HCT116 (cell line): Measurements from ENCODE around the gene C9orf72.

ENCODE experiments used
- EGR1 ChIP-seq: IDR thresholded peaks from 2 replicates; pipeline ENCODE4 v1.6.1; 2012; ENCODE audit warnings: low read depth
- EZH2 ChIP-seq: fragments of 200-600 bp; sonication (generic); IDR thresholded peaks from 2 replicates; pipeline ENCODE4 v1.6.1; 2017; ENCODE audit warnings: antibody characterized with exemption, mixed run types
- POLR2A ChIP-seq: IDR thresholded peaks from 2 replicates; pipeline ENCODE4 v1.7.0; 2011; ENCODE audit warnings: borderline replicate concordance; ENCODE audit not compliant: insufficient read depth, insufficient read length; ENCODE audit errors: extremely low read depth
- POLR2AphosphoS5 ChIP-seq: IDR thresholded peaks from 2 replicates; pipeline ENCODE4 v1.6.1; 2011; ENCODE audit warnings: mild to moderate bottlenecking, low read depth, low read length, moderate library complexity
- TF ChIP-seq, protein P1 (sequence below), 3 experiments: fragments of 200-600 bp in 1 of 3; sonication (generic) in 1 of 3; IDR thresholded peaks in 2 of 3; conservative IDR thresholded peaks in 1 of 3; 2 replicates each; pipeline ENCODE4 v1.5.1; 2012 to 2017; ENCODE audit warnings: low read depth in 2 of 3, low read length in 2 of 3, antibody characterized with exemption in 1 of 3, borderline replicate concordance in 1 of 3, control low read depth in 1 of 3, mild to moderate bottlenecking in 1 of 3, mixed read lengths in 1 of 3, mixed run types in 1 of 3, moderate library complexity in 1 of 3; ENCODE audit not compliant: insufficient read depth in 1 of 3
- TF ChIP-seq, protein P2 (sequence below): IDR thresholded peaks from 2 replicates; pipeline ENCODE4 v1.6.1; 2012; ENCODE audit warnings: low read depth

DNA sequence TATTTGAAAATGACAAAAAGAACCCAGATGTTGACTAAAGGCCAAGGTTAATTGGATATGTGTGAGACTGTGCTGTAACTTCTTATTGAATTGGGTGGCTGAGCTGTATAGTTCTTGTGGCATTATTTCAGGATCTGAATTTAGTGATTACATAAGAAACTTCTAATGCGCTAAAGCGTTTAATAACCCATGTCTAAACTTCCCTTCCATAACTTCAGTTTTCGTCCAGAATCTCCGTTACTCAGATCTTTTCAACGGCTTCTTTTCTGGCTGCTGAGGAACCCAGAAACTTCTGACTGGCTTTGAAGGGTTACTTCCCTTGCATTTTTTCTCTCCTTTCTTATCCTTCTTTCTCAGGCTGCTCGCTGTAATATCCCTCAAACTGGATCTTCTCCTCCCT is 28.1 kb upstream of the C9orf72 start:
- TF ChIP-seq POLR2A (no peak), EZH2 (no peak), POLR2AphosphoS5 (no peak), EGR1 (no peak)
- TF ChIP-seq, protein P1, sequence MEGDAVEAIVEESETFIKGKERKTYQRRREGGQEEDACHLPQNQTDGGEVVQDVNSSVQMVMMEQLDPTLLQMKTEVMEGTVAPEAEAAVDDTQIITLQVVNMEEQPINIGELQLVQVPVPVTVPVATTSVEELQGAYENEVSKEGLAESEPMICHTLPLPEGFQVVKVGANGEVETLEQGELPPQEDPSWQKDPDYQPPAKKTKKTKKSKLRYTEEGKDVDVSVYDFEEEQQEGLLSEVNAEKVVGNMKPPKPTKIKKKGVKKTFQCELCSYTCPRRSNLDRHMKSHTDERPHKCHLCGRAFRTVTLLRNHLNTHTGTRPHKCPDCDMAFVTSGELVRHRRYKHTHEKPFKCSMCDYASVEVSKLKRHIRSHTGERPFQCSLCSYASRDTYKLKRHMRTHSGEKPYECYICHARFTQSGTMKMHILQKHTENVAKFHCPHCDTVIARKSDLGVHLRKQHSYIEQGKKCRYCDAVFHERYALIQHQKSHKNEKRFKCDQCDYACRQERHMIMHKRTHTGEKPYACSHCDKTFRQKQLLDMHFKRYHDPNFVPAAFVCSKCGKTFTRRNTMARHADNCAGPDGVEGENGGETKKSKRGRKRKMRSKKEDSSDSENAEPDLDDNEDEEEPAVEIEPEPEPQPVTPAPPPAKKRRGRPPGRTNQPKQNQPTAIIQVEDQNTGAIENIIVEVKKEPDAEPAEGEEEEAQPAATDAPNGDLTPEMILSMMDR (IDR thresholded peaks at IDR 0.05 in 2 of 3, conservative IDR thresholded peaks at IDR 0.05 in 1 of 3; ENCODE audit: borderline replicate concordance in 1 of 3, insufficient read depth in 1 of 3, low read depth in 2 of 3, low read length in 2 of 3), result no peak
- TF ChIP-seq, protein P2, sequence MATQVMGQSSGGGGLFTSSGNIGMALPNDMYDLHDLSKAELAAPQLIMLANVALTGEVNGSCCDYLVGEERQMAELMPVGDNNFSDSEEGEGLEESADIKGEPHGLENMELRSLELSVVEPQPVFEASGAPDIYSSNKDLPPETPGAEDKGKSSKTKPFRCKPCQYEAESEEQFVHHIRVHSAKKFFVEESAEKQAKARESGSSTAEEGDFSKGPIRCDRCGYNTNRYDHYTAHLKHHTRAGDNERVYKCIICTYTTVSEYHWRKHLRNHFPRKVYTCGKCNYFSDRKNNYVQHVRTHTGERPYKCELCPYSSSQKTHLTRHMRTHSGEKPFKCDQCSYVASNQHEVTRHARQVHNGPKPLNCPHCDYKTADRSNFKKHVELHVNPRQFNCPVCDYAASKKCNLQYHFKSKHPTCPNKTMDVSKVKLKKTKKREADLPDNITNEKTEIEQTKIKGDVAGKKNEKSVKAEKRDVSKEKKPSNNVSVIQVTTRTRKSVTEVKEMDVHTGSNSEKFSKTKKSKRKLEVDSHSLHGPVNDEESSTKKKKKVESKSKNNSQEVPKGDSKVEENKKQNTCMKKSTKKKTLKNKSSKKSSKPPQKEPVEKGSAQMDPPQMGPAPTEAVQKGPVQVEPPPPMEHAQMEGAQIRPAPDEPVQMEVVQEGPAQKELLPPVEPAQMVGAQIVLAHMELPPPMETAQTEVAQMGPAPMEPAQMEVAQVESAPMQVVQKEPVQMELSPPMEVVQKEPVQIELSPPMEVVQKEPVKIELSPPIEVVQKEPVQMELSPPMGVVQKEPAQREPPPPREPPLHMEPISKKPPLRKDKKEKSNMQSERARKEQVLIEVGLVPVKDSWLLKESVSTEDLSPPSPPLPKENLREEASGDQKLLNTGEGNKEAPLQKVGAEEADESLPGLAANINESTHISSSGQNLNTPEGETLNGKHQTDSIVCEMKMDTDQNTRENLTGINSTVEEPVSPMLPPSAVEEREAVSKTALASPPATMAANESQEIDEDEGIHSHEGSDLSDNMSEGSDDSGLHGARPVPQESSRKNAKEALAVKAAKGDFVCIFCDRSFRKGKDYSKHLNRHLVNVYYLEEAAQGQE, result no peak
